ENCODE measurements around the gene CLN6.
"Not testable (repeated sequence)": the region's sequence is repeated elsewhere in the genome, so short reads cannot be mapped to it uniquely, and the experiment has no call there.

The CLN6 gene

GRCh38 chr15:68256675-68257450, 27.3 kb upstream of the CLN6 start:
- DNase-seq, result peak; percentile 51 to 94 (median 84)

DNA sequence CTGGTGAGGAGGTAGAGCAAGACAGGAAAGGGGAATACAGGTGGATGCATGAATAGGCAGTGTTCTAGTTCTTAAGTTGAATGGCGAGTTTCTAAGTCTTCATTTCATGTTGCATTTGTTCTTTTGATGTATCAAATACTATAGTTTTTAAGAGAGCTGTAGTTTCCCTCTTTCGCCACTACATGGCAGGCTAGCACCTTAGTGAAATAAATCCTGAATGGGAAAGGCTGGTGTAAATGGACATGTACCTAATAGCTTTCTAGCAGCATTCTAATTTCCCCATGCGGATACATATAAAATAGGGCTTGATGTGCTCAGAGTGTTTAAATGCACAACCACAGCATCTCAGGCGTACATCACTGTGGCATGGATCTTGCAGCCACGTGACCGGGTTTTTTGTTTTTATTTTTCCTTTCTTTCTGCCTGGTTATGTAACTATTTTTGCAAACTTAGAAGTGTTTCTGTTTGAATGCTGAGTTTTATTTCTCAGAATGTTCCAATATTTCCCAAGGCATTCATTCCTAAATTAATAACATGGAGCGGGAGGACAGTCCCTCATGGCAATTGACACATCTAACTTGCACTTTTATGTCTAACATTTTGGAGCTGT, 23.5 kb upstream of the CLN6 start:
- DNase-seq, result peak in 11 of 51 donors; percentile 15 to 69 (median 25)

DNA sequence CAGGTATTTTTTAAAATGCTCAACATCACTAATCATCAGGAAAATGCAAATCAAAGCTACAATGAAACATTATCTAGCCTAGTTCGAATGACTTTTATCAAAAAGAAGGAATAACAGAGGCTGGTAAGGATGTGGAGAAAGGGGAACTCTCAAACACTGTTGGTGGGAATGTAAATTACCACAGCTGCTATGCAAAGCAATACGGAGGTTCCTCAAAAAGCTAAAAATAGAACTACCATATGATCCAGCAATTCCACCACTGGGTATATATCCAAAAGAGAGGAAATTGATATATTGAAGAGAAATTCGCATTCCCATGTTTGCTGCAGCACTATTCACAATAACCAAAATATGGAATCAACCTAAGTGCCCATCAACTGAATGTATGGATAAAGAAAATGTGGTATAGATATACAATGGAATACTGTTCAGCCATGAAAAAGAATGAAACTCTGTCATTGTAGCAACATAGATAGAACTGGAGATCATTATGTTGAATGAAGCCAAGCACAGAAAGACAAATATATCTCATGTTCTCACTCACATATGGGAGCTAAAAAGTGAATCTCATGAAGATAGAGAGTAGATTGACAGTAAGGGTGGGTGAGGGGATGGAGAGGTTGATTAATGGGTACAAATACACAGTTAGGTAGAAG, 19.7 kb upstream of the CLN6 start:
- no peak for DNase-seq

GRCh38 chr15:68244235-68244634, 14.7 kb upstream of the CLN6 start:
- no peak for DNase-seq

GRCh38 chr15:68241088-68241935, 11.8 kb upstream of the CLN6 start:
- DNase-seq, result no peak

GRCh38 chr15:68239025-68239424, 9.5 kb upstream of the CLN6 start:
- no peak for DNase-seq

DNA sequence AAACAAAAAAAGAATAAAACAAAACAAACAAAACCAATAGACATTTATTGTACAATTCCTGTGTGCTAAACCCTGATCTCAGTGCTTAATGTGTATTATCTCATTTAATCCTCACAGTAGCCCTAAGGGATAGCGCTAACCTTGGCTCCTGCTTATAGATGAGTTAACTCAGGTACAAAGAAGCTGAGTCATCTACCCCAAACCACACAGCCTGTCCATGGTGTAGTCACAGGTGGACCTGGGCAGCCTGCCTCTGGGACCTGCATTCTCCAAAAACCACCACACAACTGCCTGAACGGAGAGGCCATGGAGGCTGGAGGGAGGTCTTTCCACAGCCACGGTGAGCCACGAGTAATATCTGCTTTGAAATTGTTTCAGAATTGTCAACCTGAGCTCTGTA, 5.5 kb upstream of the CLN6 start:
- no peak for DNase-seq

DNA sequence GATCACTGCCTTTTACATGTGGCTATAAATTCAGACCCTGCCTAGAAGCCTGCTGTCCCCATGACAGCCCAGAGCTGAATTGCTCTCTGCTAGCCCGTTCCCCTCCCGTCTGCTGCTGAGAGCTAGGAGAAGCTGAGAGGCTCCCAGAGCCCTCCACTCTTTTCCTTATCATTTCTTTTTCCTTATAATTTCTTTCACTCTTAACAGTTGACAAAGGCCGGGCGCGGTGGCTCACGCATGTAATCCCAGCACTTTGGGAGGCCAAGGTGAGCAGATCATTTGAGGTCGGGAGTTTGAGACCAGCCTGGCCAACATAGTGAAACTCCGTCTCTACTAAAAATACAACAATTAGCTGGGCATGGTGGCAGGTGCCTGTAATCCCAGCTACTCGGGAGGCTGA, 5.0 kb upstream of the CLN6 start:
- not testable (repeated sequence) for DNase-seq

DNA sequence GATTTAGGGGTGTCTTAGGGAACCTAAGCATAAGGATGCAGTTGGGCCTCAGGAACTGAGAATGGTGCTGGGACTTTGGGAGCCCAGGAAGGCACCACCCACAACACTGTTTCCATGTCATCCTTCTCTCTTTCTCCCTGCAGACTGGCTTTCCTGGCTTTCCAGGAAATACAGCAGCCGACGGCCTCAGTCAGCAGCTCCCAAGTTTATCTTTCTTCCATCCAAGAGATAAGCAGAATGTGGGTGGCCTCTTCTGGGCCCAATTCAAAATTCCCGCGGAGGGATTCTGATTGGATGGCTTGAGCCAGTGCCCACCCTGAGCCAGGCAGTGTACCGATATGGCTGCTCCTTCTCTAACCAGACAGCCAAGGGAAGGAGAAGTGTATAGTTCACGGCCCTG, 4.5 kb upstream of the CLN6 start:
- DNase-seq, result no peak

DNA sequence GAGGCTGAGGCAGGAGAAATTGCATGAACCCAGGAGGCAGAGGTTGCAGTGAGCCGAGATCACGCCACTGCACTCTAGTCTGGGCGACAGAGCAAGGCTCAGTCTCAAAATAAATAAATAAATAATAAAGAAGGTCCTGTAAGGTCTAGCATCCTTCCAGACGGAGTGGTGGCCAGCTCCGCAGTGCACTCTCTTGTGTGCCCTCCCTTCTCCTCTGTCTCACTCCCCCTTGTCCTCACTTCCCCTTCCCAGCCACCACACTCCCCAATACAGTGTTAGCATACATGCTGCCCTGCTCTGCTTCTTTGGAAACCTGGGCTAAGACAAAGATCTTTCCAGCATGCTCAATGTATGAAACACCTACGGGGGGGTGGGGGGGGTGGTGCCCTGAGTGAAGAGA, 3.4 kb upstream of the CLN6 start:
- DNase-seq, result peak in 1 of 51 donors; percentile 20

DNA sequence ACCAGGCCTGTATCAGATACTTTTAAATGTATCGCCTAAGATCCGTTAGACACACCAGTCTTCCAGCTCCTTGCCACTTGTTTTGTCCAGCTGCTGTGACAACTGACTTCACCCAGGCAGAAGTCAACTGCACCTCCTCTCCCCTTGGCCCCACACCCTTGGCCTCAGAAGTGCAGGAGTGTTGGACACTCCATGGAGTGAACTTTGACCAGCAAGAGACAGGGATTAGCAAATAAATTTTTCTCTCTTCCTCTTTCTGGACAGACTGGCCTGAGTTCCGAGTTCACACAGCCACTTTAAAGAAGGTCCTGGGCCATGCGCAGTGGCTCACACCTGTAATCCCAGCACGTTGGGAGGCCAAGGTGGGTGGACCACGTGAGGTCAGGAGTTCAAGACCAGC, 2.9 kb upstream of the CLN6 start:
- DNase-seq, result no peak

GRCh38 chr15:68231102-68231818, 1.7 kb upstream of the CLN6 start:
- DNase-seq, result no peak

- peak in 2 of 51 donors; percentile 31 to 39 for DNase-seq
These were observed 901 bp upstream of the CLN6 start for GRCh38 chr15:68230157-68231100.

DNA sequence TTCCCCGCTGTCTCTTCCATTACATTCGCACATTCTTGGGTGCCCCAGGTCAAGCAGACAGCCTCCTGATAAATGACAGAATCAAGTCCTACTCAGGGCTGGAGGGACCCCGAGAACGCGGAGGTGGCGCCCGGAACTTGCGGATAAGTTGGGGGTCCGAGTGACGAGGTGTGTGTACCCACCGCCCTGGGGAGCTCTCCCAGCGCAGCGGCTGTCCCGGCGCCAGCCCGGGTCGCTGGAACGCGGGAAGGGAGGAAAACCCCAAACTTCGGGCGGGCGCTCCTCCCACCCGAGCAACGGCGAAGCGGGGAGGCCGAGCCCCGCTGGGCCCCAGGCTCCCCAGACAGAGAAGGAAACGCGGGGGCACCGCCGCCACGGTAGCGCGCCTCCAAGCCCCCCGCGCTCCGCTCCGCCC, 550 bp downstream of the CLN6 start:
- DNase-seq, result peak in 1 of 51 donors; percentile 52

DNA sequence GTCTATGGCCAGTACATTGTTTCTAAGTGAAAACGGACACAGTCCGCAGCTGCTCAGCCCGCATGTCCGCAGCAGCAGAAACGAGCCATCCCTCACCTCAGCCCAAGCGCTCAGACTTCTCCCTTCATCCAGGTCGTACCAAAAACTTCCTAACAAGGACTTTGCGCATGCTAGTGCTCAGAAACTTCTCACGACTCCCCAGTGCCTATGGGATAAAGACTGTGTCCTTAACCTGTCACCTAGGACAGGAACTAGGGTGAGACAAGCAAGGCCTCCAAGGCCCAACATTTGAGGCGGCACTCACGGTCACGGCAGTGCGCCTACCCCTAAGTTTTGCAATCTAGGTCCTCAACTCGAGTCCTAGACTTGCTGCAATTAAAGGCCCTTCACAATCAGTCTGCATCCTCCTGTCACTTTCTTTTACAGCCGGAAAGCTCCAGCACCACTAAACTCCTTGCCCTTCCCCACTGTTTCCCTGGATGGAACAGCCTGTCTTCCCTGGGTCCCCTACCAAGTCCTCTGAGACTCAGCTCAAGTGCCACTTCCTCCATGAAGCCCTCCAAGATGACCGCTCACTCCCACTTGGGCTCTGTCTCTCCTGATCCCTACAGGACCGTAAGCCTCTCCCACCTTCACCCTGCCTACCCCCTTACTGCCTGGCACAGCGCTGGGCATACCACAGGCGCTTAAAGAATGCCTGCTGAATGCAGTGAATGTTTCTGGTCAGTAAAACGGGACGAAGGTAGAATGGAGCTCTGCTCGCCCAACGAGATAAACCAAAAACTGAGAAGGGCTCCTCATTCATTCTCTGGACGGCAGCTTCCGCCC, 1.2 kb downstream of the CLN6 start:
- no peak for DNase-seq

DNA sequence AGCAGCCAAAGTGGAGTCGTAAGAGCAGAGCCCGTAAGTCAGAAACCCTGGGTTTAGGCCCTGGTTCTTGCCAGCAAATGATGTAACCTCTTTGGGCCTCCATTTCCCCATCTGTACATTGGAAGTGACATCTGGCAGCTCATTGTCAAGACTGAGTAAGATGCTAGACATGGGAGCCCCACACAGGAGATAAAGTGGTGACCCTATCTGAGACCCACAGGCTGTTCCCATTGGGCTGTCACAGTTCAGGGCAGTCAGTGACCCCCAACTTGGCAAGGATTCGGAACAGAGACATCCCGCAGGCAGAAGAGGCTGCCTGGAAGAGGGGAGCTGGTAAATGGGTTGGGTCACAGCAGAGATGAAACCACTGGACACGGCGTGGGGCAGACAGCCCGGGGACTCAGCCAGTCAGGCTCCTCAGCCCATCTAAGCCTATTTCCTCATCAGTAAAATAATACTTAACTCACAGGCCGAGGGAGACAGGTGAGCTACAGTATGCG, 1.8 kb downstream of the CLN6 start:
- DNase-seq, result no peak

GRCh38 chr15:68225442-68225841, 4.1 kb downstream of the CLN6 start:
- not testable (repeated sequence) for DNase-seq

DNA sequence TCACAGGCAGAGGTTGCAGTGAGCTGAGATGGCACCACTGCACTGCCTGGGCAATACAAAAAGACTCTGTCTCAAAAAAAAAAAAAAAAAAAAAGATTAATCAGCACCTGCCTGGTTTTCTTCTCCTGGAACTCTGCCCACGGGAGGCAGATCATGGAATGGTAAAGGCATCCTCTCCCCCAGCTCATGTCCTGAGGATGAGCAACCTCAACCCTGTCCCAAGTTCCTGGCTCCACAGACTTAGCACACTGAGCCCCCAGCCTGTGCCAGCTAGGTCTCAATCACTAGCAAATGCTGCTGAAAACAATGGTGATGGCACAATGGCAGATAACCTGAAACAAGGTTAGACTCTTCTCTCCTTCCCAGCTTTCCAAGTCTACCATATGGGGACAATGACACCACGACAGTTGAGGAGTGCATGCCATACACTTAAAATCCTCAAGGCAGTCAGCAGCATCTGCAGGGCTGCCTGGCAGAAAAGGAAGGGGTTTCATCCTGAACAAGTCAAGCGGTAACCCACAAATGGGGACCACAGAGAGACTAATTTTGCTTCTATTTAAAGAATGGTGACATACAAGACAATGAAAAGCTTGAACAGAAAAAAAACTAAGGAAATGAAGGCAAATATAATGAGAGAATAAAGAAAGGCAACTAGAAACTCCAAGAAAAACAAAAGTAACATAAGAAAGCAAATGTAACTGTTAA, 4.8 kb downstream of the CLN6 start:
- DNase-seq, result no peak

Measured in hypothalamus (tissue), 51 donors.